T-cell (primary cell): ENCODE data around the gene PSMA7. TPM values are rescaled to one million over a fixed set of nuclear protein-coding genes. Genes with fewer than 3 reads are reported as not detected.

Experiments
- ATAC-seq, 4 experiments: fragments of 200-7000 bp in 3 of 4; fragments of 150-1000 bp in 1 of 4; cut with Tn5 transposase; replicated peaks in 1 of 4; 1 replicate in 3 of 4; 2 replicates in 1 of 4; pipeline ENCODE4 v1.10.0; 2021; ENCODE audit warnings: moderate library complexity in 3 of 4, mild to moderate bottlenecking in 2 of 4, moderate number of reproducible peaks in 1 of 4
- CTCF ChIA-PET, 2 donors: fragments of 300-600 bp; sonication (Branson Sonifier 250); formaldehyde crosslinking; loops; one replicate each; lab custom pipeline; 2022; ENCODE audit warnings: antibody characterized with exemption in 2 of 2; lab: Charles Lee
- POLR2A ChIA-PET, 2 donors: fragments of 300-600 bp; sonication (Branson Sonifier 250); formaldehyde crosslinking; loops; one replicate each; lab custom pipeline; 2022; ENCODE audit warnings: antibody characterized with exemption in 2 of 2; lab: Charles Lee
- DNase-seq, 35 experiments: peaks; one replicate each; pipeline versions ENCODE4 v3.0.0 to v3.0.0-alpha.2; 2013 to 2023
- H3K27ac ChIP-seq: one replicate; pipeline ENCODE4 v1.5.1; 2013; ENCODE audit warnings: low read length
- H3K27me3 ChIP-seq, 2 experiments: replicated peaks in 1 of 2; 1 replicate in 1 of 2; 2 replicates in 1 of 2; pipeline versions ENCODE4 v1.6.1 to v1.7.0; 2013; ENCODE audit warnings: low read length in 1 of 2, mixed read lengths in 1 of 2; ENCODE audit not compliant: control insufficient read depth in 2 of 2, insufficient read depth in 2 of 2; ENCODE audit errors: extremely low read depth in 1 of 2
- H3K36me3 ChIP-seq, 2 donors: 1 replicate in 1 of 2; 2 replicates in 1 of 2; pipeline versions ENCODE4 v1.6.1 to v1.7.0; 2013; ENCODE audit warnings: low read length in 1 of 2; ENCODE audit not compliant: control insufficient read depth in 2 of 2, insufficient read depth in 1 of 2; ENCODE audit errors: extremely low read depth in 1 of 2
- H3K4me1 ChIP-seq, 2 experiments: 1 replicate in 1 of 2; 2 replicates in 1 of 2; pipeline versions ENCODE4 v1.6.1 to v1.7.0; 2013; ENCODE audit warnings: low read length in 2 of 2, mixed read lengths in 1 of 2; ENCODE audit not compliant: insufficient read depth in 2 of 2, control insufficient read depth in 1 of 2; ENCODE audit errors: extremely low read depth in 1 of 2
- H3K4me3 ChIP-seq, 2 donors: 1 replicate in 1 of 2; 2 replicates in 1 of 2; pipeline versions ENCODE4 v1.5.1 to v1.7.0; 2013; ENCODE audit warnings: mild to moderate bottlenecking in 2 of 2, low read length in 1 of 2, moderate library complexity in 1 of 2; ENCODE audit not compliant: control insufficient read depth in 1 of 2; ENCODE audit errors: extremely low read depth in 1 of 2
- H3K9me3 ChIP-seq: 2 replicates; pipeline ENCODE4 v1.7.0; 2013
- H3K27ac Mint-ChIP-seq, 2 donors: one replicate each; pipeline ENCODE4 v1.8.0; 2020 to 2021; ENCODE audit warnings: mild to moderate bottlenecking in 2 of 2, mixed read lengths in 2 of 2
- H3K27me3 Mint-ChIP-seq, 2 donors: one replicate each; pipeline ENCODE4 v1.8.0; 2021 to 2022; ENCODE audit warnings: mixed read lengths in 2 of 2
- H3K36me3 Mint-ChIP-seq: one replicate; pipeline ENCODE4 v1.8.0; 2021; ENCODE audit warnings: mixed read lengths
- H3K4me1 Mint-ChIP-seq, 3 donors: one replicate each; pipeline ENCODE4 v1.8.0; 2020 to 2022; ENCODE audit warnings: mixed read lengths in 3 of 3, mild to moderate bottlenecking in 1 of 3
- H3K4me3 Mint-ChIP-seq, 3 donors: one replicate each; pipeline ENCODE4 v1.8.0; 2020 to 2022; ENCODE audit warnings: mild to moderate bottlenecking in 3 of 3, mixed read lengths in 3 of 3, moderate library complexity in 3 of 3
- H3K9me3 Mint-ChIP-seq, 3 donors: one replicate each; pipeline ENCODE4 v1.8.0; 2020 to 2022; ENCODE audit warnings: mixed read lengths in 3 of 3
- WGBS: methylation state at CpG from one replicate; pipeline ENCODE4 v1.1.5; 2013; ENCODE audit warnings: missing lambda C conversion rate; ENCODE audit not compliant: insufficient coverage; 5-methylcytosine and 5-hydroxymethylcytosine counted together
- total RNA-seq, 35 experiments: library from RNA in 6 of 35; stranded (reverse) in 6 of 35; fragments of 120-200 nt in 1 of 35; gene quantifications; one replicate each; pipeline versions ENCODE4 v1.2.1 to v1.2.4 and lab custom pipeline; 2013 to 2026

Gene PSMA7
- total RNA-seq, 5 donors from 2014 or later (not counting 1 experiment from before 2014, with no cell fraction given): 136 to 233 (median 208) TPM

DNA sequence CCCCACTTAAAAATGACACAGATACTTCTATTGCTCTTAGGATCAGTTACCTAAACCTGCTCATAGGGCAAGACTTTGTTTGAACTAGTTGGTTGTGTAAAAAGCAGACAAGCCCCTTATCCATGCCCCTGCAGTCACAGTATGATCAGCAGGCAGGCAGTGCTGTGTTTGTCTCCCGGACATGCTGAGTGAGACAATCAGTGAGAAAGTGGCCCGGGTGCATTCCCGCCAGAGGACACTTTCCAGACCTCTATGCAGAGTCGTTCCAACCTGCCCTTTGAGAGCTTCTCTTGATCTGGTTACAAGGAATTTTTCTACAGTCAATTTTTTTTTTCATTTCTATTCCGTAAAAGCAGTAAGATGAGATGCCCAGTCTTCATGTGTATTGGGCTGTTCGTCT is 14.7 kb downstream of the PSMA7 start:
- POLR2A ChIA-PET: interaction anchor here in 1 of 2 donors (0.7 kb wide), 1 partner anchor 39 kb away, joined by 3 read pairs; no protein-coding TSS in a partner anchor
- CTCF ChIA-PET: no interaction called here
- Histone ChIP-seq H3K27me3 (no peaks in the 10 kb centered on the region), H3K9me3 (no peaks in the 10 kb centered on the region), H3K27ac (no peak overlapping the region), H3K36me3 (peaks cover 51 to 90% of the 10 kb centered on the region in 2 donors), H3K4me1 (peaks cover 5 to 37% of the 10 kb centered on the region in 2 experiments), H3K4me3 (no peak overlapping the region)
- peaks cover 60% of the 10 kb centered on the region for H3K36me3 Mint-ChIP-seq
- H3K27ac Mint-ChIP-seq: no peak overlapping the region
- no peak overlapping the region for H3K4me3 Mint-ChIP-seq
- WGBS: 100% methylated on average over 3 of the region's 6 CpGs
- DNase-seq: no peak
- peaks cover 33 to 57% (median 55%) of the 10 kb centered on the region in 3 donors for H3K4me1 Mint-ChIP-seq
- ATAC-seq: no peak
- no peaks in the 10 kb centered on the region for H3K27me3 Mint-ChIP-seq
- no peaks in the 10 kb centered on the region for H3K9me3 Mint-ChIP-seq

DNA sequence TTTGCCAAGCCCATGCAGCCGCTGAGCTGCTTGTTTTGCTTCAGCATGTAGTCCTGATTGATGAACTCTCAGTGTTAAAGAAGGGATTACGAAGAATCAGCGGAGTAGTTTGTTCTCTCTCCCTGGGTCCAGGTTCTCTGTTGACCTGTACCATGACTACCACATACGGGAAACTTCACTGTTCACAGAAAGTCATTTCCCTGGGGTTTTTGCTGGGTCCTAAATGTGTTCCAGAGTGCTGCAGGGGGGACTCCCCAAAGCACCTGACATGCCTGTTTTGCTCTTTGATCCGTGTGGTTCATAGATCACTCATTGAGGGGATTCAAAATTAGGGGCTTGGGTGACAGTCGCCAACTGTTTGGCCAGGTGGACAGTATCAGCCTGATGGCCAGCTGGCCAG is 15.4 kb downstream of the PSMA7 start:
- H3K4me1 Mint-ChIP-seq: peaks cover 36 to 59% (median 57%) of the 10 kb centered on the region in 3 donors
- H3K27ac ChIP-seq: no peak overlapping the region
- H3K27me3 Mint-ChIP-seq: no peaks in the 10 kb centered on the region
- peaks cover 7 to 36% of the 10 kb centered on the region in 2 experiments for H3K4me1 ChIP-seq
- no peaks in the 10 kb centered on the region for H3K9me3 ChIP-seq
- H3K4me3 ChIP-seq: no peak overlapping the region
- no peak for ATAC-seq
- CTCF ChIA-PET: interaction anchor here in 1 of 2 donors (1.1 kb wide), 1 partner anchor 10 kb away, joined by 3 read pairs; no protein-coding TSS in a partner anchor
- no peak for DNase-seq
- H3K9me3 Mint-ChIP-seq: no peaks in the 10 kb centered on the region
- peaks cover 46 to 83% of the 10 kb centered on the region in 2 donors for H3K36me3 ChIP-seq
- POLR2A ChIA-PET: no interaction called here
- H3K27ac Mint-ChIP-seq: no peak overlapping the region
- WGBS: 95% methylated on average over 5 of the region's 6 CpGs
- peaks cover 60% of the 10 kb centered on the region for H3K36me3 Mint-ChIP-seq
- H3K27me3 ChIP-seq: no peaks in the 10 kb centered on the region
- no peak overlapping the region for H3K4me3 Mint-ChIP-seq

DNA sequence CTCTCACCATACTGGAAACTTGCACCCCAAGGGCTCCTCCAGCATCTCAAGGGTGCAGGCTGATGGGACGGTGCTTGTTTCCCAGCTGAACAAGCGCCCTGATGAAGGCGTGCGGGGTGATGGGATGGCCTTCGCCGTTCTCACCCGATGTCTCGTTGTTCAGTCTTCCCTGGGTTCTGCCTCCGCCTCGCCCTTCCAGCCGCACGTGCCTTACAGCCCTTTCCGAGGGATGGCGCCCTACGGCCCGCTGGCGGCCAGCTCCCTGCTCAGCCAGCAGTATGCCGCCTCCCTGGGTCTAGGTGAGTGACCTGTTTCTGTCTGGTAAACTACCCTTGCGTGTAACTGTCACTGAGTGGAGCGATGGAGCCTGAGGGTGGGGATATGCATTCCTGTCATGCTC is 17.1 kb downstream of the PSMA7 start:
- H3K27ac Mint-ChIP-seq: no peak overlapping the region
- H3K9me3 Mint-ChIP-seq: no peaks in the 10 kb centered on the region
- peaks cover 47% of the 10 kb centered on the region for H3K36me3 Mint-ChIP-seq
- no peak overlapping the region for H3K27ac ChIP-seq
- no peaks in the 10 kb centered on the region for H3K27me3 ChIP-seq
- ATAC-seq: no peak
- H3K27me3 Mint-ChIP-seq: no peaks in the 10 kb centered on the region
- H3K36me3 ChIP-seq: peaks cover 32 to 66% of the 10 kb centered on the region in 2 donors
- 99% methylated on average over 12 of the region's 20 CpGs for WGBS
- H3K9me3 ChIP-seq: no peaks in the 10 kb centered on the region
- POLR2A ChIA-PET: no interaction called here
- no peak overlapping the region for H3K4me3 Mint-ChIP-seq
- no peak overlapping the region for H3K4me3 ChIP-seq
- DNase-seq: no peak
- peaks cover 7 to 24% of the 10 kb centered on the region in 2 experiments for H3K4me1 ChIP-seq
- CTCF ChIA-PET: interaction anchor here in 1 of 2 donors (0.6 kb wide), 1 partner anchor 23 kb away, joined by 5 read pairs; no protein-coding TSS in a partner anchor
- peaks cover 29 to 54% (median 48%) of the 10 kb centered on the region in 3 donors for H3K4me1 Mint-ChIP-seq

DNA sequence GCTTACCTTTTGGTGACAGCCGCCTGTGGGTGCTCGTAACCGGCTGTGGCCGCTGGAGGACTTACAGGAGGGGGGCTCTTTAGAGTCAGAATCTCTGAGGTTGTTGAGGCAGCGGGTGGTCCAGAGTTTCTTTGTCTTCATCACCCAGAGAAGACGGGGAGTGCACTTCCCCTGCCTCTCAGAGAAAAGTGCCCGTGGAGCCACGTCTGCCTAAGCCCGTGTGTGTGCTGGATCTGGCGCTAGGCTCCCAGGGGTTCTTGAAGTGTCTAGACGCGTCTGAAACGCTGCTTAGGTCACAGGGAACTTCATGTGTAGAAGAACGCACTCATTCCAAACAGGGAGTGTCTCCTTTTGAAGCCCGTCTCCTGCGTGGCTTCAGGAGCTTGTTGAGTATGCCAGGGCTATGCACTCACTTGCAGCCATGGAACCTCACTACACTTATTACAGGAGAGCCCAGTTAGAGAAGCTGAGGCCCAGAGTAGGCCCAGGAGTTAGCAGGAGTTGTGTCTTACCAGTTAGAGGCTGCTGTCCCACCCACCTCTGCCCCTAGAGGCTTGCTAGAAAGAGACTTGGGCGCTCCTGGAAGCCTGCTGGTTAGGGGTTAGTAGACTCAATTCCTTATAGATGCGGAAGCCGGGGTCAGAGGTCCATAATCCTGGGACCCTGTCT is 19.6 kb downstream of the PSMA7 start:
- Mint-ChIP-seq H3K9me3 (no peaks in the 10 kb centered on the region), H3K27me3 (no peaks in the 10 kb centered on the region), H3K27ac (peak overlapping the region; percentile 78 to 80), H3K36me3 (peaks cover 31% of the 10 kb centered on the region), H3K4me3 (peak overlapping the region; percentile 83 to 88 (median 87)), H3K4me1 (peaks cover 48 to 61% (median 53%) of the 10 kb centered on the region in 3 donors)
- Histone ChIP-seq H3K27me3 (no peaks in the 10 kb centered on the region), H3K27ac (peak overlapping the region; percentile 12), H3K4me1 (peaks cover 9 to 40% of the 10 kb centered on the region in 2 experiments), H3K9me3 (no peaks in the 10 kb centered on the region), H3K36me3 (peaks cover 21 to 41% of the 10 kb centered on the region in 2 donors), H3K4me3 (peak overlapping the region; percentile 53 to 62)
- ChIA-PET CTCF (no interaction called here), POLR2A (interaction anchor here (0.5 to 0.9 kb wide), 2 partner anchors 15 to 105 kb away, joined by 3 to 5 read pairs; no protein-coding TSS in a partner anchor)
- ATAC-seq: no peak
- WGBS: 42% methylated on average over 14 of the region's 19 CpGs
- no peak for DNase-seq

GRCh38 chr20:62122654-62123449 is 20.3 kb downstream of the PSMA7 start:
- DNase-seq (peak in 21 of 35 experiments; percentile 20 to 63 (median 36)), ATAC-seq (peak; percentile 3 to 19 (median 9))
- Mint-ChIP-seq H3K9me3 (no peaks in the 10 kb centered on the region), H3K36me3 (peaks cover 25% of the 10 kb centered on the region), H3K4me3 (peak overlapping the region; percentile 83 to 88 (median 87)), H3K27me3 (no peaks in the 10 kb centered on the region), H3K4me1 (peaks cover 47 to 63% (median 56%) of the 10 kb centered on the region in 3 donors), H3K27ac (peak overlapping the region; percentile 78 to 80)
- ChIA-PET POLR2A (interaction anchor here (0.5 to 1.5 kb wide), 3 partner anchors 56 to 104 kb away, joined by 3 to 14 read pairs (median 4); no protein-coding TSS in a partner anchor), CTCF (interaction anchor here in 1 of 2 donors (0.6 kb wide), 1 partner anchor 1960 kb away, joined by 3 read pairs; no protein-coding TSS in a partner anchor)
- Histone ChIP-seq H3K9me3 (no peaks in the 10 kb centered on the region), H3K27ac (peak overlapping the region; percentile 12), H3K4me3 (peak overlapping the region; percentile 53 to 62), H3K27me3 (no peaks in the 10 kb centered on the region), H3K4me1 (peaks cover 13 to 47% of the 10 kb centered on the region in 2 experiments), H3K36me3 (peaks cover 14 to 34% of the 10 kb centered on the region in 2 donors)
- under 1% methylated on average over 72 of the region's 77 CpGs for WGBS
